Measurements from ENCODE around the gene CD52. TPM values are rescaled to one million over a fixed set of nuclear protein-coding genes. Genes with fewer than 3 reads are reported as not detected.

CD52 gene
- total and polyA plus RNA-seq, 2 of the 13 experiments (the other 11 are each of a cell fraction or from before 2014, with no cell fraction given) = 0.32 TPM; not detected in 1

DNA sequence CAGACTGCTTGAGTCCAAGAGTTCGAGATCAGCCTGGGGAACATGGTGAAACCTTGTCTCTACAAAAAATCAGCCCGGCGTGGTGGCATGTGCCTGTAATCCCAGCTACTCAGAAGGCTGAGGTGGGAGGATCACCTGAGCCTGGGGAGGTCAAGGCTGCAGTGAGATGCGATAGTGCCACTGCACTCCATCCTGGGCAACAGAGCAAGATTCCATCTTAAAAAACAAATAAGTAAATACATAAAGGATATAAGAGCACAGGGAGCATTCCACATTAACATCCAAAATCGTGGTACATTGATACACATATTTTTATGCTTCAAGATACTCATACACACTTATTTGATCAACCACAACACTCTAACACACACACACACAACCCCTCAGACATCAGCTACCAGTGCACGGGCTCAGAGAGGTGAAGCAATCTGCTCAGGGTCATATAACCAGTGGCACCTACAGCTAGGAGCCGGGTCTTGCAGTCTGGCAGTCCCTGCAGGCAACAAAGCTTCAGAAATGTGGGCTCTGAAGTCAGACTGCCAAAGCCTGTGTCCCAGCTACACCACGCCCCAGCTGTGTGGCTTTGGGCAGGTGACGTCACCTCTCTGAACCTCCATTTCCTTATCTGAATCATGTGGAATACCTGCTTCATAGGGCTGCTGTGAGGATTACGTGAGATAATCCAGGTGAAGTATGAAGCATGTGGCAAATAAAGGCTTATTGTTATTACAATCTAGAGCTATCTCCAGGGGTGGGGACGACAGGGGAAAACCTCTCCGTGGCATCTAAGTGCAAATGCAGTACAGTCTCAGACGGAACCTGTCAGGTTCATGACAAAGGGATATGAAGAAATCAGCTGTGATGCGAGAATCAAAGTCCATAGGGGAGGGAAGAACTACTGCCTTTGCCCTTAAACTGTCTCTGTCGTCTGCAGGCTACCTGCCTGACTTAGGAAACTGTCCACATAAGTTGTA is 40.9 kb downstream of the CD52 start (continued):
- TF ChIP-seq, protein P1, sequence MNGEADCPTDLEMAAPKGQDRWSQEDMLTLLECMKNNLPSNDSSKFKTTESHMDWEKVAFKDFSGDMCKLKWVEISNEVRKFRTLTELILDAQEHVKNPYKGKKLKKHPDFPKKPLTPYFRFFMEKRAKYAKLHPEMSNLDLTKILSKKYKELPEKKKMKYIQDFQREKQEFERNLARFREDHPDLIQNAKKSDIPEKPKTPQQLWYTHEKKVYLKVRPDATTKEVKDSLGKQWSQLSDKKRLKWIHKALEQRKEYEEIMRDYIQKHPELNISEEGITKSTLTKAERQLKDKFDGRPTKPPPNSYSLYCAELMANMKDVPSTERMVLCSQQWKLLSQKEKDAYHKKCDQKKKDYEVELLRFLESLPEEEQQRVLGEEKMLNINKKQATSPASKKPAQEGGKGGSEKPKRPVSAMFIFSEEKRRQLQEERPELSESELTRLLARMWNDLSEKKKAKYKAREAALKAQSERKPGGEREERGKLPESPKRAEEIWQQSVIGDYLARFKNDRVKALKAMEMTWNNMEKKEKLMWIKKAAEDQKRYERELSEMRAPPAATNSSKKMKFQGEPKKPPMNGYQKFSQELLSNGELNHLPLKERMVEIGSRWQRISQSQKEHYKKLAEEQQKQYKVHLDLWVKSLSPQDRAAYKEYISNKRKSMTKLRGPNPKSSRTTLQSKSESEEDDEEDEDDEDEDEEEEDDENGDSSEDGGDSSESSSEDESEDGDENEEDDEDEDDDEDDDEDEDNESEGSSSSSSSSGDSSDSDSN (CRISPR knock-in tag; IDR thresholded peaks at IDR 0.05) = peak; percentile 34; the same call in 1 of the 2 replicates
- TF ChIP-seq CEBPB (IDR thresholded peaks at IDR 0.05; ENCODE audit: borderline replicate concordance, low read depth, low read length) (peak; percentile 95), TEAD3 (CRISPR knock-in tag; optimal IDR thresholded peaks at IDR 0.05; ENCODE audit: borderline replicate concordance) (peak; percentile 4), ZMYM3 (CRISPR knock-in tag; IDR thresholded peaks at IDR 0.05) (peak; percentile 87), KDM6A (CRISPR knock-in tag; IDR thresholded peaks at IDR 0.05; ENCODE audit: low read depth) (0 out of 2 replicates have a peak, but pooled peaks have one; percentile 20), NONO (IDR thresholded peaks at IDR 0.05) (no peak), NONO (CRISPR knock-in tag; conservative IDR thresholded peaks at IDR 0.05) (peak; percentile 25; the same call in 1 of the 2 replicates), ZBTB21 (CRISPR knock-in tag; IDR thresholded peaks at IDR 0.05) (peak; percentile 88; the same call in 1 of the 2 replicates), MTA1 (CRISPR knock-in tag; IDR thresholded peaks at IDR 0.05; ENCODE audit: borderline replicate concordance) (no peak), RAD21 (CRISPR knock-in tag; IDR thresholded peaks at IDR 0.05) (peak; percentile 51), TAF1 (CRISPR knock-in tag; IDR thresholded peaks at IDR 0.05) (0 out of 2 replicates have a peak, but pooled peaks have one; percentile 32), LCORL (IDR thresholded peaks at IDR 0.05) (0 out of 2 replicates have a peak, but pooled peaks have one; percentile 11), LCORL (CRISPR knock-in tag; IDR thresholded peaks at IDR 0.05) (peak; percentile 58), THAP8 (CRISPR knock-in tag; IDR thresholded peaks at IDR 0.05; ENCODE audit: borderline replicate concordance) (no peak), FOXA3 (CRISPR knock-in tag; IDR thresholded peaks at IDR 0.05) (peak; percentile 22; the same call in 1 of the 2 replicates), MEIS1 (CRISPR knock-in tag; IDR thresholded peaks at IDR 0.05; ENCODE audit: borderline replicate concordance) (0 out of 2 replicates have a peak, but pooled peaks have one; percentile 17), GABPB1 (CRISPR knock-in tag; IDR thresholded peaks at IDR 0.05) (0 out of 2 replicates have a peak, but pooled peaks have one; percentile 28), FOXO1 (CRISPR knock-in tag; IDR thresholded peaks at IDR 0.05) (no peak), ZNF777 (CRISPR knock-in tag; IDR thresholded peaks at IDR 0.05) (0 out of 2 replicates have a peak, but pooled peaks have one; percentile 13), KLF16 (CRISPR knock-in tag; IDR thresholded peaks at IDR 0.05) (0 out of 4 replicates have a peak, but pooled peaks of 1 of the 2 experiments have one; percentile 26), JUND (CRISPR knock-in tag; IDR thresholded peaks at IDR 0.05) (peak; percentile 78; the same call in 1 of the 2 replicates), PHF21A (CRISPR knock-in tag; IDR thresholded peaks at IDR 0.05) (peak; percentile 40; the same call in 1 of the 2 replicates), ISX (CRISPR knock-in tag; conservative IDR thresholded peaks at IDR 0.05) (no peak), ZFP1 (CRISPR knock-in tag; IDR thresholded peaks at IDR 0.05) (peak; percentile 62; the same call in 1 of the 2 replicates)
- TF ChIP-seq, protein P2, sequence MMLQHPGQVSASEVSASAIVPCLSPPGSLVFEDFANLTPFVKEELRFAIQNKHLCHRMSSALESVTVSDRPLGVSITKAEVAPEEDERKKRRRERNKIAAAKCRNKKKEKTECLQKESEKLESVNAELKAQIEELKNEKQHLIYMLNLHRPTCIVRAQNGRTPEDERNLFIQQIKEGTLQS (CRISPR knock-in tag; IDR thresholded peaks at IDR 0.05) = peak; percentile 75
- TF ChIP-seq, protein P3, sequence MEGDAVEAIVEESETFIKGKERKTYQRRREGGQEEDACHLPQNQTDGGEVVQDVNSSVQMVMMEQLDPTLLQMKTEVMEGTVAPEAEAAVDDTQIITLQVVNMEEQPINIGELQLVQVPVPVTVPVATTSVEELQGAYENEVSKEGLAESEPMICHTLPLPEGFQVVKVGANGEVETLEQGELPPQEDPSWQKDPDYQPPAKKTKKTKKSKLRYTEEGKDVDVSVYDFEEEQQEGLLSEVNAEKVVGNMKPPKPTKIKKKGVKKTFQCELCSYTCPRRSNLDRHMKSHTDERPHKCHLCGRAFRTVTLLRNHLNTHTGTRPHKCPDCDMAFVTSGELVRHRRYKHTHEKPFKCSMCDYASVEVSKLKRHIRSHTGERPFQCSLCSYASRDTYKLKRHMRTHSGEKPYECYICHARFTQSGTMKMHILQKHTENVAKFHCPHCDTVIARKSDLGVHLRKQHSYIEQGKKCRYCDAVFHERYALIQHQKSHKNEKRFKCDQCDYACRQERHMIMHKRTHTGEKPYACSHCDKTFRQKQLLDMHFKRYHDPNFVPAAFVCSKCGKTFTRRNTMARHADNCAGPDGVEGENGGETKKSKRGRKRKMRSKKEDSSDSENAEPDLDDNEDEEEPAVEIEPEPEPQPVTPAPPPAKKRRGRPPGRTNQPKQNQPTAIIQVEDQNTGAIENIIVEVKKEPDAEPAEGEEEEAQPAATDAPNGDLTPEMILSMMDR (CRISPR knock-in tag; IDR thresholded peaks at IDR 0.05) = peak; percentile 49

Data from HepG2 (cell line).